Right lobe of liver (tissue), 4 donors: ENCODE measurements around the gene MSANTD4.

Experiments
- POLR2A ChIP-seq: fragments of 450-650 bp; IDR thresholded peaks from one replicate; pipeline ENCODE4 v1.6.1; 2017; ENCODE audit warnings: antibody characterized with exemption, mild to moderate bottlenecking
- TF ChIP-seq, protein P1 (sequence below), 4 donors: fragments of 200-600 bp in 3 of 4; fragments of 450-650 bp in 1 of 4; IDR thresholded peaks; one replicate each; pipeline versions ENCODE4 v1.5.1 to v1.8.0; 2016 to 2022; ENCODE audit warnings: antibody characterized with exemption in 4 of 4, mild to moderate bottlenecking in 2 of 4
- donor health status: DM: no; HTN: no; CAD: no.
- donor health status: DM: no; HTN: no; CAD: no.
- donor health status: DM: no; HTN: yes; CAD: no.

DNA sequence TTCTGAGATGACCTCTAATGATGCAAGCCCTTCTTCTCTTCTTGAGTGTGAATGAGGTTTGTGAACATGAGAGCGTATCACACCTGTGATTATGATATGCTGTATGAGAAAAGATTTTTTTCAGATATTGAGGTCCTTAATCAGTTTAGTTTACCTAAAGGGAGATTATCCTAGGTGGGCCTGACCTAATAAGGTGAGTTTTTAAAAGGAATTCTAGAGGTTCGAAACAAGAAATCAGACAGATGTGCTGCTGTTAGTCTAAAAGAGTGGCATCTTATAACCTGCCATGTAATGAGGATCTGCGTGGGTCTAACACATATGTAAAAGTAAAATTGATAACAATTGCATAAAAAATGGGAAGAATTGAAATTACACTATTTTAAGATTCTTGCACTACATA lies 33.8 kb downstream of the MSANTD4 start:
- TF ChIP-seq, protein P1, sequence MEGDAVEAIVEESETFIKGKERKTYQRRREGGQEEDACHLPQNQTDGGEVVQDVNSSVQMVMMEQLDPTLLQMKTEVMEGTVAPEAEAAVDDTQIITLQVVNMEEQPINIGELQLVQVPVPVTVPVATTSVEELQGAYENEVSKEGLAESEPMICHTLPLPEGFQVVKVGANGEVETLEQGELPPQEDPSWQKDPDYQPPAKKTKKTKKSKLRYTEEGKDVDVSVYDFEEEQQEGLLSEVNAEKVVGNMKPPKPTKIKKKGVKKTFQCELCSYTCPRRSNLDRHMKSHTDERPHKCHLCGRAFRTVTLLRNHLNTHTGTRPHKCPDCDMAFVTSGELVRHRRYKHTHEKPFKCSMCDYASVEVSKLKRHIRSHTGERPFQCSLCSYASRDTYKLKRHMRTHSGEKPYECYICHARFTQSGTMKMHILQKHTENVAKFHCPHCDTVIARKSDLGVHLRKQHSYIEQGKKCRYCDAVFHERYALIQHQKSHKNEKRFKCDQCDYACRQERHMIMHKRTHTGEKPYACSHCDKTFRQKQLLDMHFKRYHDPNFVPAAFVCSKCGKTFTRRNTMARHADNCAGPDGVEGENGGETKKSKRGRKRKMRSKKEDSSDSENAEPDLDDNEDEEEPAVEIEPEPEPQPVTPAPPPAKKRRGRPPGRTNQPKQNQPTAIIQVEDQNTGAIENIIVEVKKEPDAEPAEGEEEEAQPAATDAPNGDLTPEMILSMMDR (IDR thresholded peaks at IDR 0.05), result no peak
- no peak for TF ChIP-seq POLR2A
